GM12891 (cell line): ENCODE data around the gene C18orf63.

Experiments
- DNase-seq: peaks from one replicate; pipeline ENCODE4 v3.0.0; 2011; ENCODE audit warnings: low spot score; ENCODE audit not compliant: insufficient read length
- FAIRE-seq: peaks from 2 replicates; lab custom pipeline; 2011; peaks lifted over from hg19 to GRCh38; lab: Jason Lieb, UNC
- PAX5 ChIP-seq: IDR thresholded peaks from 2 replicates; pipeline ENCODE4 v1.6.1; 2011; ENCODE audit warnings: low read length, moderate library complexity, mild to moderate bottlenecking; ENCODE audit not compliant: insufficient read depth, severe bottlenecking
- POLR2A ChIP-seq: IDR thresholded peaks from 2 replicates; pipeline ENCODE4 v1.6.1; 2011; ENCODE audit warnings: low read depth, low read length, control low read depth
- POLR2AphosphoS5 ChIP-seq: IDR thresholded peaks from 2 replicates; pipeline ENCODE4 v1.6.1; 2011; ENCODE audit warnings: low read depth, low read length, control low read depth
- POU2F2 ChIP-seq: IDR thresholded peaks from 2 replicates; pipeline ENCODE4 v1.6.1; 2011; ENCODE audit warnings: low read depth, mild to moderate bottlenecking, control low read depth, low read length, moderate library complexity
- SPI1 ChIP-seq: IDR thresholded peaks from 2 replicates; pipeline ENCODE4 v1.6.1; 2011; ENCODE audit warnings: low read depth, low read length, control low read depth
- TAF1 ChIP-seq: IDR thresholded peaks from 2 replicates; pipeline ENCODE4 v1.6.1; 2011; ENCODE audit warnings: low read depth, low read length, control low read depth

Gene C18orf63

DNA sequence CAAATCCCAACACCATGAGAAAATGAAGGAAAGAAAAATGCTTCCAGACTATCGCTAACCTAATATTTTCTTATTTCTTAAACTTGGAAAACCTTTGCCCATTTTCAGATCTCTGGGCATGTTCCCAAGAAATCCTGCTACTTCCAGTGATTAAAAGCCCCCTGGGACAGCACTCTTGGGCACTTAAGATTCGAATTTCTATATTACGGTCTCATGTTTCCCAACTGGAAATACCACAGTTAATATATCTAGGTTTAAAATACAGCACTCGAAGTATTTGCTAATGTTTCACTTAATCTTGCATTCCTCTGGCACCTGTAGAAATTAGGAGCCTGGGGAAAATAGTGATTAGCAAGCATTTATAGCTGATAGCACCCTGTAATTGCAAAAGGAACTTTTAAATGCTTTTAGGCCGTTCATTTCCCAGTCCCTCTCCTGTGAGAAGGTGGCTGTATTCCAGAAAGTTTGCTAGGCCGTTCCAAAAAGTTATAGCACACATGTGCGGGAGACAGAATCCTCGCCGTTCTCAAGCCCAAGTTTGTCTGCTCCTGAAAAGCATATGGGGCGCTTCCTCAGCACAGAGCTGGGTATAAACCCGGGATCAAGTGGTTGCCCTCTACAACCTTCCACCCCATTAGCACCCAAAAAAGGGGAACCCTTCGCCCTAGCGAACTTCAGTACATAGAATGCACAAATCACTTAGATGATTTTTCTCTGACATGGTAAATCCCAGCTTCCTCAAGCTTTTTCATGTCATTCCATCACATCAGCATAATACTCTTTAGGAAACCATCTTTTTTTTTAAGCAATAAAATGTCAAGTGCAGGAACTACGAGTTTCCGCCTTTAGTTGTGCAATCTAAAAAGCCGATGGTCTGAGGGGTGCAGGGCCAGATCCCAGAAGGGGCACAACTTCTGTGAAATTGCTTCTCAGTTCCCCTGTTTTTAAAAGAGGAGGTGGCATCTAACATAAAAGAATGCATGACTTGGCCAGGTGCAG is 80.8 kb downstream of the C18orf63 start:
- no peak for FAIRE-seq
- no peak for DNase-seq
- TF ChIP-seq TAF1 (no peak), POLR2A (no peak), SPI1 (no peak), PAX5 (no peak), POLR2AphosphoS5 (no peak), POU2F2 (no peak)

DNA sequence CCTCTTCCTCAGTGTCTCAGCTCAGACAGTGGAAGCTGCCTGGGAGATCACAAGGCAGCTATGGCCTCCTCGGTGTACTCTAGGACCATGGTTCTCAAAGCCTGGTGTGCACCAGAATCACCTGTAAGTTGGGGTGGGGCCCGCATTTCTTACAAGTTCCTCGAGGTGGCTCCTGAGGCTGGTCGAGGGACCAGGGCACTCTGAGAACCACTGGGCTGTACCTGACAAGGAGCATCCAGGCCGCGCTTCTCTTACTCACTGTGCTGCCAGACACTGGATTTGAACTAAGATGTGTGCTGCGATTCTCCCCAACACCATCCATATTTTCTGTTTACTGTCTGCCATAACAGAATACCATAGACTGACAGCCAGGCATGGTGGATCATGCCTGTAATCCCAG is 81.9 kb downstream of the C18orf63 start:
- no peak for FAIRE-seq
- TF ChIP-seq SPI1 (no peak), POLR2A (no peak), PAX5 (no peak), POU2F2 (no peak), TAF1 (no peak), POLR2AphosphoS5 (no peak)
- DNase-seq: no peak

DNA sequence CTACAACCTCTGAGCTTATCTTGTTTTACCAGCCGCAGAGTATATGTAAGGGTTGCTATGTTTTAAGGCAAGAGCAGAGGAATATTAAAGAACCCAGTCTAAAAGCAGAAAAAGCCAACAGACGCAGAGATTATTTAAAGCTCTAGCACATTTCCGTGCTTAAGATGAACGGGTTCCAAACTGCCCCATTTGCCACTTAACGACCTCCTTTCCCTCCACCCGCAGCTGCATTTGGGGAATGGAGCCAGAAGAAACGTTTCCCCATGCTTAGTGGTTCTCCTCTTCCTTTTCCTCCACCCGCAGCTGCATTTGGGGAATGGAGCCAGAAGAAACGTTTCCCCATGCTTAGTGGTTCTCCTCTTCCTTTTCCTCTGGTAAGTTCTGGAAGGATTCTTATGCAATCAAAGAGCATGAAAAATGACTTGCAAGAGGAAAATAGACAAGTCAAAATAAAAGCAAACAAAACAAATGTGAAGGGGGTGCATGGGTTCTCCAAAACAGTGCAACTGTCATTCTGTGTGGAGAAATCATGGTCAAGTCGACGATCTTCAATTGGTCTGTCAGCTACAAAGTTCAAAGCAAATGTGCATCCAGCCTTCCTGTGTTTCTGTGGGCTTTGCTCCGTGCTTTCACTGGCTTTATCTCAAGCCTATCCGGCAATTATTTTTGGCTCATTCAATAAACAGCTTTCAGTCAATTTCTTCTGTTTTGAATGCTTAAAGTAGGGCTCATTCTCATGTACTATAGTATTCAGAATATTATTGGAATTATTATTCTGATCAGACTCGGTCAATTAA is 83.7 kb downstream of the C18orf63 start:
- FAIRE-seq: no peak
- DNase-seq: no peak
- TF ChIP-seq PAX5 (no peak), TAF1 (no peak), SPI1 (no peak), POLR2A (no peak), POLR2AphosphoS5 (no peak), POU2F2 (no peak)

DNA sequence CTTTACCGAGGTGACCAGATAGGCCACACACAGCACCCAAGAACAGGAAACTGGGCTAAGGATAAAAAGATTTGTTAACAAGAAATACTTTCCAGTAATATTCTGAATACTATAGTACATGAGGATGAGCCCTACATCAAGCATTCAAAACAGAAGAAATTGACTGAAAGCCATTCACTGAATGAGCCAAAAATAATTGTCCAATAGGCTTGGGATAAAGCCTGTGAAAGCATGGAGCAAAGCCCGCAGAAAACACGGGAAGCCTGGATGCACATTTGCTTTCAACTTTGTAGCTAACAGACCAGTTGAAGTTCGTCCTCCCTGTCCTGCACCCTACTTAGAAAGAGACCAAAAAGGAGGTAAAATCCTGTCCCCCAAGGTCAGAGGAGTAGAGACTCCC is 85.2 kb downstream of the C18orf63 start:
- DNase-seq (no peak), FAIRE-seq (no peak)
- TF ChIP-seq POU2F2 (no peak), SPI1 (no peak), POLR2A (no peak), TAF1 (no peak), POLR2AphosphoS5 (no peak), PAX5 (no peak)

DNA sequence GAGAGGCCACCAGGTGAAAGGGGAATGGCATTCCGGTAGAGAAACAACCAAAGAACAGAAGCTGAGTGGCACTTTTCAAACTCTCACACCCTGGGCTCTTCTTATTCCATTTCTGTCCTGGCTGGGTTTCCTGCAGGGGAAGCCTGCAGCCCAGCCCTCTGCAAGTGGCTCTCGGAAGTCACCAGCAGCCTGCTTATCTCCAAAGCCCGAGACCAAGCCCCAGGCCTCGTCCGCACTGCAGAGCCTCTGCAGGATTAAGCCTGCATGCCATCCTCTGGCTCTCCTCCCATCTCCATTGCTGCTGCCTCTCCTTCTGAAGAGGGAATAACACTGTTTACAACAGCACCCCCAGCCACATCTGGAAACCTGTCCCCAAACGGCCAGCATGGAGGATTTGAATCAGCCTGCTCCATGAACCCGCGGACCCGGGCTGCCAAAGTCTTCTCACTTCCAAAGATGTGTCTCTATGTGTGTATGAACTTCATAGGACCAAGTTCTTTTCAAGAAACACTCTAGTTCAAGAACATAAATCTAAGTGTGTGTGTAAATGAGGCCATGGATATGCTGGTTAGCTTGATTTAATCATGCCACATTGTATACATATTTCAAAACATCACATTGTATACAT is 87.3 kb downstream of the C18orf63 start:
- TF ChIP-seq POLR2AphosphoS5 (no peak), SPI1 (no peak), POLR2A (no peak), TAF1 (no peak), PAX5 (no peak), POU2F2 (no peak)
- FAIRE-seq: no peak
- no peak for DNase-seq

DNA sequence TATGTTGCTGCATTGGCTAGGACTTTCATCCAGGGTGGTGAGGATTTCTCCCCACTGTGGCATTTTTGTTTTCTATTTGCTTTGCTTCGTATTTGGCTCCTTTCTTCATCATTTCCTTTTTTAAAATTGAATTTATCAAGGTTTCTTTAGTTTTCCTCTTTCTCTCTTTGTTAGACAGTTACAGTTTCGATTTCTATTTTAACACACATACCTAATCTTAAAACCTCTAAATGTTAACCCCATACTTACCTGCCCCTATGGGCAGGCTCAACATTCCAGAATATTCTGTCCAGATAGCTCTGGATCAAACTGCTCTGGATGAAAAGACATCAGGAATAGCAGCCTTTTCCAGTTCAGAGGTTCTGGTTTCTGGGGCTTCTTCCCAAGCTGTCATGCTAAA is 92.2 kb downstream of the C18orf63 start:
- TF ChIP-seq TAF1 (no peak), PAX5 (no peak), POLR2A (no peak), POLR2AphosphoS5 (no peak), POU2F2 (no peak), SPI1 (no peak)
- FAIRE-seq: no peak
- no peak for DNase-seq
